ENCODE measurements around the gene MEIG1.

DNA sequence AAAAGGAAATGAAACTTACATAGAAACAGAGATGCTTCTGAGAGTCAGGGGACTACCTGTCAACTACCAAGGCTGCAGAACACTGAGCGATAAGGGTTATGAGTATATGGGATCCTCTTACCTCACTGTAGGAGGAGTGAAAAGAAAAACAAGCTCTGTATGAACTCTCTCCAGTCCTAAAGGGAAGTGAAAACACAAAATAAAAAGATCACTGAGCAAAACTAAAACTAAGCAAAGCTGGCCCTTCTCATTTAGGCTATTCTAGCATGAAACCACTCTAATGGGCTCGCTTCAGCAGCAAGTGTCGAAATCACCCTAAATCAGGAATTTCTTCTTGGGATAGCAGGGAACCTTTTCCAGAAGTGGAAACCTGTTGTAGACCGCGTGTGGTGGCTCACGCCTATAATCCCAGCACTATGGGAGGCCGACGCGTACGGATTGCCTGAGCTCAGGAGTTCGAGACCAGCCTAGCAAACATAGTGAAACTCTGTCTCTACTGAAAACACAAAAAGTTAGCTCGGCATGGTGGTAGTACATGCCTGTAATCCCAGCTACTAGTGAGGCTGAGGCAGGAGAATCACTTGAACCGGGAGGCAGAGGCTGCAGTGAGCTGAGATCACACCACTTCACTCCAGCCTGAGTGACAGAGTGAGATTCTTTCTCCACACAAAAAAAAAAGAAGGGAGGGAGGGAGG, 32.3 kb upstream of the MEIG1 start:
- TF ChIP-seq, protein P1, sequence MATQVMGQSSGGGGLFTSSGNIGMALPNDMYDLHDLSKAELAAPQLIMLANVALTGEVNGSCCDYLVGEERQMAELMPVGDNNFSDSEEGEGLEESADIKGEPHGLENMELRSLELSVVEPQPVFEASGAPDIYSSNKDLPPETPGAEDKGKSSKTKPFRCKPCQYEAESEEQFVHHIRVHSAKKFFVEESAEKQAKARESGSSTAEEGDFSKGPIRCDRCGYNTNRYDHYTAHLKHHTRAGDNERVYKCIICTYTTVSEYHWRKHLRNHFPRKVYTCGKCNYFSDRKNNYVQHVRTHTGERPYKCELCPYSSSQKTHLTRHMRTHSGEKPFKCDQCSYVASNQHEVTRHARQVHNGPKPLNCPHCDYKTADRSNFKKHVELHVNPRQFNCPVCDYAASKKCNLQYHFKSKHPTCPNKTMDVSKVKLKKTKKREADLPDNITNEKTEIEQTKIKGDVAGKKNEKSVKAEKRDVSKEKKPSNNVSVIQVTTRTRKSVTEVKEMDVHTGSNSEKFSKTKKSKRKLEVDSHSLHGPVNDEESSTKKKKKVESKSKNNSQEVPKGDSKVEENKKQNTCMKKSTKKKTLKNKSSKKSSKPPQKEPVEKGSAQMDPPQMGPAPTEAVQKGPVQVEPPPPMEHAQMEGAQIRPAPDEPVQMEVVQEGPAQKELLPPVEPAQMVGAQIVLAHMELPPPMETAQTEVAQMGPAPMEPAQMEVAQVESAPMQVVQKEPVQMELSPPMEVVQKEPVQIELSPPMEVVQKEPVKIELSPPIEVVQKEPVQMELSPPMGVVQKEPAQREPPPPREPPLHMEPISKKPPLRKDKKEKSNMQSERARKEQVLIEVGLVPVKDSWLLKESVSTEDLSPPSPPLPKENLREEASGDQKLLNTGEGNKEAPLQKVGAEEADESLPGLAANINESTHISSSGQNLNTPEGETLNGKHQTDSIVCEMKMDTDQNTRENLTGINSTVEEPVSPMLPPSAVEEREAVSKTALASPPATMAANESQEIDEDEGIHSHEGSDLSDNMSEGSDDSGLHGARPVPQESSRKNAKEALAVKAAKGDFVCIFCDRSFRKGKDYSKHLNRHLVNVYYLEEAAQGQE (IDR thresholded peaks at IDR 0.05; ENCODE audit: borderline replicate concordance): no peak
- no peak for TF ChIP-seq EZH2 (IDR thresholded peaks at IDR 0.05; ENCODE audit: borderline replicate concordance, insufficient read depth, low read length, poor library complexity, severe bottlenecking)
- TF ChIP-seq, protein P2, sequence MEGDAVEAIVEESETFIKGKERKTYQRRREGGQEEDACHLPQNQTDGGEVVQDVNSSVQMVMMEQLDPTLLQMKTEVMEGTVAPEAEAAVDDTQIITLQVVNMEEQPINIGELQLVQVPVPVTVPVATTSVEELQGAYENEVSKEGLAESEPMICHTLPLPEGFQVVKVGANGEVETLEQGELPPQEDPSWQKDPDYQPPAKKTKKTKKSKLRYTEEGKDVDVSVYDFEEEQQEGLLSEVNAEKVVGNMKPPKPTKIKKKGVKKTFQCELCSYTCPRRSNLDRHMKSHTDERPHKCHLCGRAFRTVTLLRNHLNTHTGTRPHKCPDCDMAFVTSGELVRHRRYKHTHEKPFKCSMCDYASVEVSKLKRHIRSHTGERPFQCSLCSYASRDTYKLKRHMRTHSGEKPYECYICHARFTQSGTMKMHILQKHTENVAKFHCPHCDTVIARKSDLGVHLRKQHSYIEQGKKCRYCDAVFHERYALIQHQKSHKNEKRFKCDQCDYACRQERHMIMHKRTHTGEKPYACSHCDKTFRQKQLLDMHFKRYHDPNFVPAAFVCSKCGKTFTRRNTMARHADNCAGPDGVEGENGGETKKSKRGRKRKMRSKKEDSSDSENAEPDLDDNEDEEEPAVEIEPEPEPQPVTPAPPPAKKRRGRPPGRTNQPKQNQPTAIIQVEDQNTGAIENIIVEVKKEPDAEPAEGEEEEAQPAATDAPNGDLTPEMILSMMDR (IDR thresholded peaks at IDR 0.05; ENCODE audit: poor library complexity, severe bottlenecking): no peak
